ENCODE results near the gene ADORA3. TPM values are rescaled to one million over a fixed set of nuclear protein-coding genes. Genes with fewer than 3 reads are reported as not detected.

Gene ADORA3
- 0.06 TPM for polyA plus RNA-seq (2013, experiment 1 of 2)
- not detected for polyA plus RNA-seq (2013, experiment 2 of 2)

DNA sequence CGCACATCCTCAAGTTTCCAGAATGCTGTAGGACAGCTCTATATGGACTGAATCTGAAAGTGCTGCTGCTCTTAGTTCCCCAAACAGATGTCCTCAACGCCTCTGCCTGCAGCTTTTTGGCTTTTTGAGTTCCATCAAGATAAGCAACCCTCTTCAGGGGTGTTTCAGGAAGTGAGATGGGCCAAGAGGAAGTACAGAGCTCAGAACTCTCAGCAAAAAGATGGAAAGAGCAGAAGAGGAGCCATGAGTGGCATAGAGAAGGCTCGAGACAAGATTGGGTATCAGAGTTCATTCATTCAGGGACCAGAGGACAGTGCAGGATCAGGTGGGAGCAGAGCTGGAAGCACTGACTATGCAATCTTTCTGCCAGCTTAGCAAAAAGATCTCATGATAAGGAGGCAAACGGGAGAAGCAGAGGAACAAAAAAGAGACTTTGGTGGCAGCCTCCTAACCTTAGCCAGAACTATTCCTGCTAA lies at the start of gene ADORA3, which contains the start of gene TMIGD3:
TSS of gene ADORA3 (minus strand) at position 49 of the 476 bp plus-strand sequence. CDS start 279 bp downstream, outside the sequence.
TSS of gene TMIGD3 (minus strand) at position 49 of the 476 bp plus-strand sequence. CDS start 279 bp downstream, outside the sequence.
- Histone ChIP-seq H2BK120ac (ENCODE audit: low read depth, low read length) (no peak within 1 kb of the TSS), H3K4me1 (ENCODE audit: control insufficient read depth, insufficient read depth, low read depth, low read length) (peaks cover 10% of the 10 kb centered on the region), H2AFZ (ENCODE audit: low read depth, low read length) (no peak within 1 kb of the TSS), H4K91ac (ENCODE audit: low read length) (no peak within 1 kb of the TSS), H3K4me2 (ENCODE audit: low read length, poor library complexity, severe bottlenecking) (no peak within 1 kb of the TSS), H3K18ac (ENCODE audit: low read depth in 1 of 2, low read length in 2 of 2) (no peak within 1 kb of the TSS), H3K23ac (ENCODE audit: low read length in 2 of 2) (no peak within 1 kb of the TSS), H3K4ac (ENCODE audit: low read depth in 1 of 2, low read length in 2 of 2) (no peak within 1 kb of the TSS), H3K27ac (ENCODE audit: low read length, poor library complexity, severe bottlenecking) (no peak within 1 kb of the TSS), H3K4me3 (ENCODE audit: insufficient read depth in 1 of 2, low read depth in 1 of 2, low read length in 2 of 2) (no peak within 1 kb of the TSS), H3K9me3 (ENCODE audit: control insufficient read depth, low read length) (no peaks in the 10 kb centered on the region), H3K36me3 (ENCODE audit: control insufficient read depth in 1 of 2, insufficient read depth in 2 of 2, low read depth in 1 of 2, low read length in 2 of 2) (no peaks in the 10 kb centered on the region), H3K9ac (ENCODE audit: low read length) (no peak within 1 kb of the TSS), H2BK5ac (ENCODE audit: low read depth, low read length, poor library complexity, severe bottlenecking) (no peak within 1 kb of the TSS), H3K79me1 (replicated peaks; ENCODE audit: low read length, poor library complexity, severe bottlenecking) (no peaks in the 10 kb centered on the region), H4K8ac (ENCODE audit: low read length) (no peak within 1 kb of the TSS), H2AK5ac (ENCODE audit: low read length, severe bottlenecking) (no peak within 1 kb of the TSS), H2BK12ac (ENCODE audit: low read length in 2 of 2) (no peak within 1 kb of the TSS), H3K27me3 (ENCODE audit: control insufficient read depth in 1 of 2, insufficient read depth in 1 of 2, low read length in 2 of 2) (peaks cover 23 to 24% of the 10 kb centered on the region in 2 experiments), H3K14ac (ENCODE audit: low read length in 2 of 2) (no peak within 1 kb of the TSS), H2BK15ac (ENCODE audit: low read depth, poor library complexity, severe bottlenecking) (no peak within 1 kb of the TSS)
- WGBS = 84% methylated on average over 4 of the region's 4 CpGs
- no peak for DNase-seq

DNA sequence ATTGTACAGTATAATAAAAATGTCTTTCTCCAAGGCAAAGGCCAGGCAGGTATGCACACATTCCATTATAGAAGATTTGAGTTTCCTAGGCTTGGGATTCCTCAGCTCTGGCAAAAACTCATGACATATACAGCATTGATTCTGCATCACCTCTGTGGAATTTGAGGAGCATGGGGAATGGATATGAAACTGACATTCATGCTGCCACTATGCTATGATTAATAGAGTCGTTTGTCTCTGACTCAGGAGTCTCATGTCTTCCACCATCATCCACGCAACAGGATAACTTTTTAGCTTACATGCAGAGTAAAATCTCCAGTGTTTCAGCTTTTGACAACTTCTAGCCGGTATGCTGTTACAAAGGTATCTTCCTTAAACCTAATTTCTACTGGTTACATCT lies 49.8 kb upstream of the ADORA3 start:
- Histone ChIP-seq H2BK12ac (ENCODE audit: low read length in 2 of 2) (no peak overlapping the region), H3K9ac (ENCODE audit: low read length) (peak overlapping the region; percentile 50), H4K8ac (ENCODE audit: low read length) (no peak overlapping the region), H3K4me3 (ENCODE audit: insufficient read depth in 1 of 2, low read depth in 1 of 2, low read length in 2 of 2) (no peak overlapping the region), H3K23ac (ENCODE audit: low read length in 2 of 2) (no peak overlapping the region), H3K4me1 (ENCODE audit: control insufficient read depth, insufficient read depth, low read depth, low read length) (no peaks in the 10 kb centered on the region), H3K27me3 (ENCODE audit: control insufficient read depth in 1 of 2, insufficient read depth in 1 of 2, low read length in 2 of 2) (no peaks in the 10 kb centered on the region), H2AK5ac (ENCODE audit: low read length, severe bottlenecking) (no peak overlapping the region), H3K79me1 (replicated peaks; ENCODE audit: low read length, poor library complexity, severe bottlenecking) (no peaks in the 10 kb centered on the region), H3K14ac (ENCODE audit: low read length in 2 of 2) (no peak overlapping the region), H2BK15ac (ENCODE audit: low read depth, poor library complexity, severe bottlenecking) (no peak overlapping the region), H3K4me2 (ENCODE audit: low read length, poor library complexity, severe bottlenecking) (no peak overlapping the region), H2BK5ac (ENCODE audit: low read depth, low read length, poor library complexity, severe bottlenecking) (no peak overlapping the region), H2AFZ (ENCODE audit: low read depth, low read length) (no peak overlapping the region), H2BK120ac (ENCODE audit: low read depth, low read length) (no peak overlapping the region), H3K9me3 (ENCODE audit: control insufficient read depth, low read length) (no peaks in the 10 kb centered on the region), H4K91ac (ENCODE audit: low read length) (no peak overlapping the region), H3K27ac (ENCODE audit: low read length, poor library complexity, severe bottlenecking) (peak overlapping the region; percentile 59), H3K36me3 (ENCODE audit: control insufficient read depth in 1 of 2, insufficient read depth in 2 of 2, low read depth in 1 of 2, low read length in 2 of 2) (no peaks in the 10 kb centered on the region), H3K18ac (ENCODE audit: low read depth in 1 of 2, low read length in 2 of 2) (no peak overlapping the region), H3K4ac (ENCODE audit: low read depth in 1 of 2, low read length in 2 of 2) (no peak overlapping the region)
- peak; percentile 66 for DNase-seq
- WGBS = 25% methylated on average over 3 of the region's 3 CpGs

DNA sequence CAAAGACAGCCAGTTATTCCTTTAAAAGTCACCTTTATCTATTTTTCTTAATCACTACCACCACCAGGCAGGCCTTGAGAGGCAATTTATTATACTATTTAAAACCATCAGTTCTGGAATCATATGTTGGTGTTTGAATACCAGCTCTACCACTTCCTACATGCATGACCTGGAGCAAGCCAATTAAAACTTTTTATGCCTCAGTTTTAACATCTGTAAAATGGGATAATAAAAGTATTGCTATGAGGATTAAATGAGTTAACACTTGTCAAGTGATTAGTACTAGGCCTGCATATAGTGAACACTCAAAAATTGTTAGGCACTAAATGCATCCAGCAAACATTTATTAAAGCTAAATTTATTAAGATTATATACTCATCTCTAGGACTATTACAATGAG lies 49.2 kb upstream of the ADORA3 start:
- Histone ChIP-seq H4K8ac (ENCODE audit: low read length) (no peak overlapping the region), H2AFZ (ENCODE audit: low read depth, low read length) (no peak overlapping the region), H3K23ac (ENCODE audit: low read length in 2 of 2) (no peak overlapping the region), H2BK5ac (ENCODE audit: low read depth, low read length, poor library complexity, severe bottlenecking) (no peak overlapping the region), H3K79me1 (replicated peaks; ENCODE audit: low read length, poor library complexity, severe bottlenecking) (no peaks in the 10 kb centered on the region), H2BK15ac (ENCODE audit: low read depth, poor library complexity, severe bottlenecking) (no peak overlapping the region), H3K4me1 (ENCODE audit: control insufficient read depth, insufficient read depth, low read depth, low read length) (no peaks in the 10 kb centered on the region), H3K14ac (ENCODE audit: low read length in 2 of 2) (no peak overlapping the region), H3K4me3 (ENCODE audit: insufficient read depth in 1 of 2, low read depth in 1 of 2, low read length in 2 of 2) (no peak overlapping the region), H3K9me3 (ENCODE audit: control insufficient read depth, low read length) (no peaks in the 10 kb centered on the region), H2BK12ac (ENCODE audit: low read length in 2 of 2) (no peak overlapping the region), H3K9ac (ENCODE audit: low read length) (no peak overlapping the region), H3K4me2 (ENCODE audit: low read length, poor library complexity, severe bottlenecking) (no peak overlapping the region), H3K27ac (ENCODE audit: low read length, poor library complexity, severe bottlenecking) (peak overlapping the region; percentile 59), H4K91ac (ENCODE audit: low read length) (no peak overlapping the region), H3K36me3 (ENCODE audit: control insufficient read depth in 1 of 2, insufficient read depth in 2 of 2, low read depth in 1 of 2, low read length in 2 of 2) (no peaks in the 10 kb centered on the region), H3K4ac (ENCODE audit: low read depth in 1 of 2, low read length in 2 of 2) (no peak overlapping the region), H2AK5ac (ENCODE audit: low read length, severe bottlenecking) (no peak overlapping the region), H3K18ac (ENCODE audit: low read depth in 1 of 2, low read length in 2 of 2) (no peak overlapping the region), H2BK120ac (ENCODE audit: low read depth, low read length) (no peak overlapping the region), H3K27me3 (ENCODE audit: control insufficient read depth in 1 of 2, insufficient read depth in 1 of 2, low read length in 2 of 2) (no peaks in the 10 kb centered on the region)
- no peak for DNase-seq

DNA sequence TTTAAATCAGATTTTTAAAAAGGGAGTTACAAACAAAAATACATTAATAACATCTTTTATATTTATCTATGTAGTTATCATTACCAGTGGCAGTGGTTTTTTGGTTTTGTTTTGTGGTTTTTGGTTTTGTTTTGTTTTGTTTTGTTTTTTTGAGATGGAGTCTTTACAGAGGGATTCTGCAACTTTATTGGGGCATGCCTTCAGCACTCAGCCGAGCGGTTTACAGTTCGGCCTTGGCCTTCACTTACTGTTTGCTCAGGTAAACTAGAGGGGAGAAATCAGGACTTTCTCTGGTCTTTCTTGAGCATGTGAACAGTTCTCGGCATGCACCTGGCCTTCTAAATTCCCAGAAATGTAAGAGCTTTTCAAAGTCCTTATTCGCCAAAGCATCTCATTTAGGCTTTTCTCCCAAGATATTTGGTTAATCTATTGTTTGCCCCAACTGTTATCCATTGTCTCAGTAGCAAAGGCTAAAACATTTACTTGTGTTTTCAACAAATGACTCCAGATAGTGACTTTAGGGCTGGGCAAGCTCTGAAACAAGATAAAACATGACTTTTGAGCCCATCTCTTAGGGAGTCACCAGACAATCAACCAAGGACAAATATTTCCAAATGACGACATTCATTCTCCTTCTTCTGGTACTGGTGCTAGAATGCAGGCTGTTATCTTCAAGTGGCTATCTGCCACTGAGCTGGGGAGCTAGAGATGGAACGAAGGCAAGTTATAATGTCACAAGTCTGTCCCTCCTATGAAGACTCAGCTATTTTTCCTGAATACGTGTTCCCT lies 48.4 kb upstream of the ADORA3 start:
- Histone ChIP-seq H3K27me3 (ENCODE audit: control insufficient read depth in 1 of 2, insufficient read depth in 1 of 2, low read length in 2 of 2) (no peaks in the 10 kb centered on the region), H3K9ac (ENCODE audit: low read length) (no peak overlapping the region), H2BK5ac (ENCODE audit: low read depth, low read length, poor library complexity, severe bottlenecking) (no peak overlapping the region), H3K79me1 (replicated peaks; ENCODE audit: low read length, poor library complexity, severe bottlenecking) (no peaks in the 10 kb centered on the region), H4K8ac (ENCODE audit: low read length) (no peak overlapping the region), H2BK15ac (ENCODE audit: low read depth, poor library complexity, severe bottlenecking) (no peak overlapping the region), H3K36me3 (ENCODE audit: control insufficient read depth in 1 of 2, insufficient read depth in 2 of 2, low read depth in 1 of 2, low read length in 2 of 2) (no peaks in the 10 kb centered on the region), H3K14ac (ENCODE audit: low read length in 2 of 2) (no peak overlapping the region), H2AK5ac (ENCODE audit: low read length, severe bottlenecking) (no peak overlapping the region), H4K91ac (ENCODE audit: low read length) (no peak overlapping the region), H3K27ac (ENCODE audit: low read length, poor library complexity, severe bottlenecking) (no peak overlapping the region), H2BK120ac (ENCODE audit: low read depth, low read length) (no peak overlapping the region), H3K4me2 (ENCODE audit: low read length, poor library complexity, severe bottlenecking) (no peak overlapping the region), H3K4ac (ENCODE audit: low read depth in 1 of 2, low read length in 2 of 2) (no peak overlapping the region), H3K23ac (ENCODE audit: low read length in 2 of 2) (no peak overlapping the region), H3K18ac (ENCODE audit: low read depth in 1 of 2, low read length in 2 of 2) (no peak overlapping the region), H3K4me1 (ENCODE audit: control insufficient read depth, insufficient read depth, low read depth, low read length) (no peaks in the 10 kb centered on the region), H2AFZ (ENCODE audit: low read depth, low read length) (no peak overlapping the region), H3K9me3 (ENCODE audit: control insufficient read depth, low read length) (no peaks in the 10 kb centered on the region), H3K4me3 (ENCODE audit: insufficient read depth in 1 of 2, low read depth in 1 of 2, low read length in 2 of 2) (no peak overlapping the region), H2BK12ac (ENCODE audit: low read length in 2 of 2) (no peak overlapping the region)
- no peak for DNase-seq
- 95% methylated on average over 7 of the region's 8 CpGs for WGBS
